ENCODE results near the gene CCDC51.

DNA sequence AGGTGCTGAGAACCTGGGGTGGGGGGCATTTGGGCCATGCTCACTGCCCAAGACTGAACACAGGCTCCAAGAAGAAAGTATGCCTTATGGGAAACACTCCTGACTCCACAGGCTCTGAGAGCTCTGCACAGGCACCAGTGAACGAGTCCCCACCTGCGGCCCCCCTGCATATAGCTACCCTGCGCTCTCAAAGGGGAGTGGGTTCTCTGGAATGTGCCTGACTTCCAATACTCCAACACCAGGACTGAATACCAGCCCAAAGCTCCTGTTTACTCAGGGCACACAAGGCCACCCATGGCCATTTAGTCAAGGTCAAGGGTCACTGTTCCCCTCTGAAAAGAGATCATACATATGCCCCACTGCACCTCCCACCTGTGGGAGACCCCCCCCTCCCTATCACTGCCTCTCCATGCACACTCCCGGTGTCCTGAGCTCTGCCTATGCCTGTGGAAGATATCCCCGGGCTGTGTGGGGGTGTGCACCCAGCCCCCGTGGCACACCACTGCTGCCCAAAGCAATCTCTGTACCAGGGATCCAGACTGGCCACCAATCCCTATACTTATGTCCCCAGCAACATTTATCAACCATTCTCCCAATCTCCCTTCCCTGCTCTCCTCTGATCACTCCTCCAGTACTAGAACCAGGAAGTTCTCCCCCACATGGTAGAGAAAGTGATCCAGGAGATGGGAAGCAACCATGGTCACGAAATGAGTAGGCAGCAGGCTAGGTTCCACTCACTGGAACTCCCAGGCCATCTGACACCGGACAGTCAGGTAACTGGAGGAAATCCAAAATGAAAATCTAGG lies 8.5 kb downstream of the CCDC51 start:
- TF ChIP-seq, protein P1, sequence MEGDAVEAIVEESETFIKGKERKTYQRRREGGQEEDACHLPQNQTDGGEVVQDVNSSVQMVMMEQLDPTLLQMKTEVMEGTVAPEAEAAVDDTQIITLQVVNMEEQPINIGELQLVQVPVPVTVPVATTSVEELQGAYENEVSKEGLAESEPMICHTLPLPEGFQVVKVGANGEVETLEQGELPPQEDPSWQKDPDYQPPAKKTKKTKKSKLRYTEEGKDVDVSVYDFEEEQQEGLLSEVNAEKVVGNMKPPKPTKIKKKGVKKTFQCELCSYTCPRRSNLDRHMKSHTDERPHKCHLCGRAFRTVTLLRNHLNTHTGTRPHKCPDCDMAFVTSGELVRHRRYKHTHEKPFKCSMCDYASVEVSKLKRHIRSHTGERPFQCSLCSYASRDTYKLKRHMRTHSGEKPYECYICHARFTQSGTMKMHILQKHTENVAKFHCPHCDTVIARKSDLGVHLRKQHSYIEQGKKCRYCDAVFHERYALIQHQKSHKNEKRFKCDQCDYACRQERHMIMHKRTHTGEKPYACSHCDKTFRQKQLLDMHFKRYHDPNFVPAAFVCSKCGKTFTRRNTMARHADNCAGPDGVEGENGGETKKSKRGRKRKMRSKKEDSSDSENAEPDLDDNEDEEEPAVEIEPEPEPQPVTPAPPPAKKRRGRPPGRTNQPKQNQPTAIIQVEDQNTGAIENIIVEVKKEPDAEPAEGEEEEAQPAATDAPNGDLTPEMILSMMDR (IDR thresholded peaks at IDR 0.05): no peak
- TF ChIP-seq POLR2AphosphoS5 (IDR thresholded peaks at IDR 0.05; ENCODE audit: insufficient read depth in 1 of 2, low read depth in 1 of 2): no peak
